Brain microvascular endothelial cell (primary cell): ENCODE data around the gene HHAT.

ENCODE experiments used
- DNase-seq: peaks from one replicate; pipeline ENCODE4 v3.0.0-alpha.2; 2020
- H3K27ac ChIP-seq: fragments of 250-450 bp; sonication (Bioruptor Pico); 2 replicates; pipeline ENCODE4 v1.5.1; 2020; ENCODE audit warnings: mild to moderate bottlenecking, moderate library complexity
- H3K27me3 ChIP-seq: fragments of 250-450 bp; sonication (Bioruptor Pico); replicated peaks from 2 replicates; pipeline ENCODE4 v1.5.1; 2020; ENCODE audit warnings: mild to moderate bottlenecking
- H3K36me3 ChIP-seq: fragments of 250-450 bp; sonication (Bioruptor Pico); replicated peaks from 2 replicates; pipeline ENCODE4 v1.5.1; 2020; ENCODE audit warnings: mild to moderate bottlenecking
- H3K4me3 ChIP-seq: 2 replicates; pipeline ENCODE4 v1.5.1; 2011; ENCODE audit warnings: low read depth, mild to moderate bottlenecking, control low read depth, low read length, moderate library complexity
- CTCF ChIP-seq: IDR thresholded peaks from 2 replicates; pipeline ENCODE4 v1.5.1; 2011; ENCODE audit warnings: low read depth, mild to moderate bottlenecking, moderate library complexity, low read length, control low read depth, inconsistent platforms; ENCODE audit errors: missing control alignments
- in situ Hi-C: cut with HindIII; loops from 2 replicates; pipeline ENCODE4 v1.10.0; 2017; ENCODE audit warnings: low sequenced_read_pairs, low pct_ligation_motif_present

Gene HHAT

DNA sequence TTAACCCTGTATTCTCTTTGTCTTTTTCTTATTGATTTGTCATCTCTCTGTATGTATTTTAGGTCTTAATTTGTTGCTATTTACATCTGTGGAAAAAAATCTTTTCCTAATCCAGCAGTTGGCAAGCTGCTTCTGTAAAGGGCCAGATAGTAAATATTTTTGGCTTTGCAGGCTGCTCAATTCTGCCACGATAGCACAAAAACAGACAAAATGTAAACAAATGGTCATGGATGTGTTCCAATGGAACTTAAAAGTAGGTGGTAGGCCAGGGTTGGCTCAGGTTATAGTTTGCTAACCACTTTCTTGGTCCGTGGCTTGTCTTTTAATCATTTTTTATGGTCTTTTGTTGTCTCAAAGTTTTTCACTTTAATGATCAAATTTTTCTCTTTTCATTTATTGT, 371.8 kb downstream of the HHAT start:
- Histone ChIP-seq H3K27ac (no peak overlapping the region), H3K36me3 (no peaks in the 10 kb centered on the region), H3K4me3 (no peak overlapping the region), H3K27me3 (no peaks in the 10 kb centered on the region)
- TF ChIP-seq CTCF = no peak
- no peak for DNase-seq
- in situ Hi-C loops = no loop called here

- in situ Hi-C loops = no loop called here
- H3K27me3 ChIP-seq = no peaks in the 10 kb centered on the region
- no peak for TF ChIP-seq CTCF
- H3K36me3 ChIP-seq = no peaks in the 10 kb centered on the region
- no peak for DNase-seq
- H3K27ac ChIP-seq = no peak overlapping the region
- H3K4me3 ChIP-seq = no peak overlapping the region
Measured at GRCh38 chr1:210702506-210702905, 373.8 kb downstream of the HHAT start.

- in situ Hi-C loops = no loop called here
- H3K36me3 ChIP-seq = no peaks in the 10 kb centered on the region
- TF ChIP-seq CTCF = no peak
- H3K27me3 ChIP-seq = no peaks in the 10 kb centered on the region
- no peak overlapping the region for H3K4me3 ChIP-seq
- DNase-seq = no peak
- H3K27ac ChIP-seq = no peak overlapping the region
Measured at GRCh38 chr1:210703593-210703992, 374.9 kb downstream of the HHAT start.

- no peaks in the 10 kb centered on the region for H3K27me3 ChIP-seq
- H3K4me3 ChIP-seq = no peak overlapping the region
- no peak overlapping the region for H3K27ac ChIP-seq
- no peak for TF ChIP-seq CTCF
- no peak for DNase-seq
- in situ Hi-C loops = no loop called here
- no peaks in the 10 kb centered on the region for H3K36me3 ChIP-seq
Measured at GRCh38 chr1:210705086-210705485, 376.4 kb downstream of the HHAT start.

DNA sequence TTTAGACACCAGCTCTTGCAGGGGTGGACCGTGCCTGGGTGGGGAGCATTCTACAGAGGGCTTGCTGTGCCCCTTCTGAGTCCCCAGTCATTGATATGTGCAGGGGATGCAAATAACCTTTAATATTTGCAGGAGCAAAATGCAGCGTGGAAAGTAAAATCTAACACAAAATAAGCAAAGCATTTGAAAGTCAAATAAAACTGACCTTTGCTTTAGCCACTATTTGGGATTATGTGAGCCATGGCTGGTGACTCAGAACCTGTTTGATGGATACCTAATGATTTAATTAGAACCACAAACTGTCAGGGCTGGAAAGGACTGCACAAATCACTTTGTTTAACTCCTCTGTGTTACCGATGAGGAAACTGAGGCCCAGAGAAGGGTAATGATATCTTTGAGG, 377.5 kb downstream of the HHAT start:
- no peak for DNase-seq
- H3K27ac ChIP-seq = no peak overlapping the region
- in situ Hi-C loops = no loop called here
- no peak for TF ChIP-seq CTCF
- H3K36me3 ChIP-seq = no peaks in the 10 kb centered on the region
- no peak overlapping the region for H3K4me3 ChIP-seq
- H3K27me3 ChIP-seq = no peaks in the 10 kb centered on the region
